Common myeloid progenitor, CD34-positive (primary cell): Measurements from ENCODE around the gene TMEM108.

ENCODE experiments used
- CTCF ChIA-PET: fragments of 350-600 bp; sonication (Branson Sonifier 250); formaldehyde crosslinking; loops from one replicate; lab custom pipeline; 2021; ENCODE audit warnings: antibody characterized with exemption; lab: Charles Lee
- POLR2A ChIA-PET: fragments of 350-600 bp; sonication (Branson Sonifier 250); formaldehyde crosslinking; loops from one replicate; lab custom pipeline; 2021; ENCODE audit warnings: antibody characterized with exemption; lab: Charles Lee
- DNase-seq, 3 donors: peaks; one replicate each; pipeline versions ENCODE4 v3.0.0 to v3.0.0-alpha.2; 2013
- H3K27ac ChIP-seq, 2 experiments: 1 replicate in 1 of 2; 2 replicates in 1 of 2; pipeline ENCODE4 v1.7.0; 2013; ENCODE audit warnings: inconsistent platforms in 2 of 2, low read length in 2 of 2, mild to moderate bottlenecking in 2 of 2, low read depth in 1 of 2, moderate library complexity in 1 of 2; ENCODE audit not compliant: severe bottlenecking in 2 of 2, insufficient read depth in 1 of 2, poor library complexity in 1 of 2
- H3K27me3 ChIP-seq, 5 experiments: replicated peaks in 2 of 5; 1 replicate in 3 of 5; 2 replicates in 2 of 5; pipeline versions ENCODE4 v1.6.1 to v1.7.0; 2013; ENCODE audit warnings: low read length in 4 of 5, mild to moderate bottlenecking in 2 of 5, moderate library complexity in 2 of 5, inconsistent platforms in 1 of 5; ENCODE audit not compliant: insufficient read depth in 5 of 5, control insufficient read depth in 4 of 5
- H3K36me3 ChIP-seq, 4 experiments: 1 replicate in 2 of 4; 2 replicates in 2 of 4; pipeline versions ENCODE4 v1.6.1 to v1.7.0; 2013; ENCODE audit warnings: low read length in 3 of 4, control low read depth in 1 of 4, mild to moderate bottlenecking in 1 of 4; ENCODE audit not compliant: control insufficient read depth in 4 of 4, insufficient read depth in 4 of 4
- H3K4me1 ChIP-seq, 4 experiments: 1 replicate in 3 of 4; 2 replicates in 1 of 4; pipeline versions ENCODE4 v1.6.1 to v1.7.1; 2013; ENCODE audit warnings: low read length in 3 of 4, mild to moderate bottlenecking in 3 of 4, control low read depth in 1 of 4, inconsistent platforms in 1 of 4, moderate library complexity in 1 of 4; ENCODE audit not compliant: control insufficient read depth in 4 of 4, insufficient read depth in 4 of 4; ENCODE audit errors: control extremely low read depth in 1 of 4
- H3K4me3 ChIP-seq, 7 experiments: 1 replicate in 4 of 7; 2 replicates in 3 of 7; pipeline versions ENCODE4 v1.5.1 to v1.7.0; 2013; ENCODE audit warnings: mild to moderate bottlenecking in 7 of 7, low read length in 6 of 7, moderate library complexity in 6 of 7, inconsistent platforms in 2 of 7, low read depth in 2 of 7, control low read depth in 1 of 7; ENCODE audit not compliant: insufficient read depth in 4 of 7, control insufficient read depth in 1 of 7; ENCODE audit errors: extremely low read depth in 1 of 7
- H3K9me3 ChIP-seq, 5 experiments: 1 replicate in 4 of 5; 2 replicates in 1 of 5; pipeline versions ENCODE4 v1.6.1 to v1.7.1; 2013; ENCODE audit warnings: low read length in 4 of 5, mild to moderate bottlenecking in 2 of 5, inconsistent platforms in 1 of 5, low read depth in 1 of 5, moderate library complexity in 1 of 5; ENCODE audit not compliant: control insufficient read depth in 4 of 5, insufficient read depth in 2 of 5; ENCODE audit errors: control extremely low read depth in 1 of 5
- WGBS: methylation state at CpG from one replicate; pipeline ENCODE4 v1.1.5; 2013; ENCODE audit not compliant: insufficient coverage; 5-methylcytosine and 5-hydroxymethylcytosine counted together

Gene TMEM108

DNA sequence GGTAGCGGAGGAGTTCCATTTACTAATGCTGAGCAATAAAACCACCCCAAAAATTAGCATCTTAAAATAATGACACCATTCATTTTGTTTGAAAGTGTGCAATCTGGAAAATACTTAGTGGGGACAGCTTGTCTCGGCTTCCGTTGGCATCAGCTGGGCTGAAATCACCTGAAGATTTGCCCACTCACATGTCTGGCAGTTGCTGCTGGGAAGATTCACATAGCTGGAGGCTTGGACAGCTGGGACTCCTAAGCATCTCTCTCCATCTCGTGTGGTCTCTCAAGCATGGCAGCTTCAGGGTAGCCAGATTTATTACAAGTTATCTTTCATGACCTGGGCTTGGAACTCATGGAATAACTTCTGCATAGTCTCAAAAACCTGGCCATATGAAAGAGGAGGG is 323.2 kb downstream of the TMEM108 start:
- no peak overlapping the region for H3K4me3 ChIP-seq
- peaks cover 0 to under 1% (median 0%) of the 10 kb centered on the region in 5 experiments for H3K27me3 ChIP-seq
- ChIA-PET CTCF (no interaction called here), POLR2A (no interaction called here)
- DNase-seq = no peak
- WGBS = 91% methylated on average over 3 of the region's 4 CpGs
- H3K4me1 ChIP-seq = peaks cover 0 to 5% (median 2%) of the 10 kb centered on the region in 4 experiments
- H3K36me3 ChIP-seq = no peaks in the 10 kb centered on the region
- H3K9me3 ChIP-seq = peaks cover 0 to under 1% (median 0%) of the 10 kb centered on the region in 5 experiments
- H3K27ac ChIP-seq = no peak overlapping the region

DNA sequence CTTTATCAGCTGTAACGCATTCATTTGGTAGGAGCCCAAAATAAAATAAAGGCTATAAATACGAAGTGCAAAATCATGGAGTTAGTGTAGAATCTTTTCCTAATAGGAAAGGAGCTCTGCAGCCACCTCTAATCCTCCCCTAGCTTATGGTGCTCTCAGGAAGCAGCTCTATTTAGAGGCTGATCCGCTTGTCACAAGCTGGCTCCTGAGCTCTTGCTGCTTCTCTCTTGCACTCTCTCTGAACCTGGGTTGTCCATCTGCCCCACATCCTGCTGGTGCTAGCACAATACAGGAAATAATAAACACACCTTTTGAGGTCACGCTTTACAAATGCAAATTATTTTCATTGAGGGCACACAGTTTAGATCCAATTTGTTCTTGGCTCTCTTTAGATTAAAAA is 324.3 kb downstream of the TMEM108 start:
- CTCF ChIA-PET = interaction anchor here (0.9 to 2.8 kb wide), 3 partner anchors 11 to 50 kb away, joined by 3 to 12 read pairs (median 3); no protein-coding TSS in a partner anchor

DNA sequence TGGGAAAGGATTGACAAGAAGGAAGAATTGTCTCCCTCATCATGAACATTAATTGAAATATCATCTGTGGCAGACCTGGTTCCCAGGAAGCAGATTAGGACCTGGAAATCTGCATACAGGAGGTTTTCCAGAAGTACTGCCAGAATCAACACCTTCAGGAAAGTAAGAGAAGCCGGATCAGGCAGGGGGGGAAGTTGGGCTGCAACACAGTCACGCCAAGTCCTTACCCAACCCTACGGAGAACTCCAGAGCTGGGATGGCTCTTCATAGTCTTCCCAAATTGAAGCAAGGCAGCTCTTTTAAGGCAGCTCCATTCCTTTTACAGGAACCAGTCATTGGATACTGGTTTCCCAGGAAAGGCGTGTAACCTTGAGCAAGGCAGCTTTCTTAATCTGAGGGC is 326.5 kb downstream of the TMEM108 start:
- peaks cover 0 to 5% (median 2%) of the 10 kb centered on the region in 4 experiments for H3K4me1 ChIP-seq
- ChIA-PET CTCF (interaction anchor here (1.3 to 2.8 kb wide), 6 partner anchors 10 to 323 kb away, joined by 3 to 12 read pairs (median 4); no protein-coding TSS in a partner anchor), POLR2A (interaction anchor here (0.6 kb wide), 1 partner anchor 1019 kb away, joined by 3 read pairs; no protein-coding TSS in a partner anchor)
- peaks cover 0 to 2% (median 0%) of the 10 kb centered on the region in 5 experiments for H3K27me3 ChIP-seq
- DNase-seq = no peak
- no peaks in the 10 kb centered on the region for H3K9me3 ChIP-seq
- WGBS = 95% methylated on average over 3 of the region's 4 CpGs
- no peak overlapping the region for H3K4me3 ChIP-seq
- H3K27ac ChIP-seq = no peak overlapping the region
- no peaks in the 10 kb centered on the region for H3K36me3 ChIP-seq

More for the DNA sequence above, 324.3 kb downstream of the TMEM108 start:
- H3K4me1 ChIP-seq = peaks cover 0 to 5% (median 2%) of the 10 kb centered on the region in 4 experiments
- DNase-seq = no peak
- H3K9me3 ChIP-seq = no peaks in the 10 kb centered on the region
- no peak overlapping the region for H3K4me3 ChIP-seq
- H3K27ac ChIP-seq = no peak overlapping the region
- WGBS = 97% methylated on average over 4 of the region's 4 CpGs
- H3K36me3 ChIP-seq = no peaks in the 10 kb centered on the region
- POLR2A ChIA-PET = no interaction called here
- H3K27me3 ChIP-seq = peaks cover 0 to 2% (median 0%) of the 10 kb centered on the region in 5 experiments

DNA sequence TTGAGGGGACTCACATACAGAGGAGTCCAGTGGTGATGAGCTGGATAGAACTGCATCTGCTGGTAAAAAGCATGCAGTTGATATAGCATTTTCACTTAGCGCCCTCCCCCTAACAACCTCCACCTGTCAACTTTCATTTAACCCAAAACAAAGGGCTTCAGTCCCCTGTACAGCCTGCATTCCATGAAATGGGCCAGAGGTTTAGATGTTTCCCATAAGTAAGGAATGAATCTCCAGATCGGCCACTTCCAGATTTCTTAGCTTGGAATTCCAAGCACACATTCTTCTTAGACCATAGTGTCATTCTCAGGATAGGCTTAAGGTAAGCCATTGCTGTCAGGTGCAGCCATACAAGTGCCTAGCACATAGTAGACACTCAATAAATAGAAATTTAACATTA is 328.7 kb downstream of the TMEM108 start:
- ChIA-PET CTCF (interaction anchor here (0.7 to 2.8 kb wide), 4 partner anchors 17 to 326 kb away, joined by 3 to 9 read pairs (median 4); no protein-coding TSS in a partner anchor), POLR2A (no interaction called here)
- DNase-seq = no peak
- Histone ChIP-seq H3K27ac (no peak overlapping the region), H3K36me3 (no peaks in the 10 kb centered on the region), H3K9me3 (no peaks in the 10 kb centered on the region), H3K27me3 (peaks cover 0 to 3% (median 0%) of the 10 kb centered on the region in 5 experiments), H3K4me1 (peaks cover 0 to 5% (median 2%) of the 10 kb centered on the region in 4 experiments), H3K4me3 (no peak overlapping the region)
- no CpG with 5 or more reads among the region's 2 CpGs for WGBS

DNA sequence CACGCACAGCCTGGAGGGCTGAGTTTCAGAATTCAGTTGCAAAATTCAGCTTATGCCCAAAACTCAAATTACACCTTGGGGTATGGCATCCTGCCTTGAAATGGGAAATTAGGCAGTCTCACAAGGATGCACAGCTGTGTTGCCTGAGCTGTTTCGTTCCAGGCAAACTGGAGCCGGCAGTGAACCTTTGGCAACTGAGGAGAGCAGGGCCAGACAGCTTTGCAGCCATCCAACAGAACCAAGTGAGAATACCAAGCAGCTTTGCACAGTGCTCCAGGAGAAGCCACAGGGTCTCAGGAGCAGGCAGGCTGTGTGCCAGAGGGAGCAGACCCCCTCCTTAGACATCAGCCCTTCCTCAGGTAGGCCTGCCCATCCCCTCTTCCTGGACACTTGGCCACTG is 329.2 kb downstream of the TMEM108 start:
- H3K4me3 ChIP-seq = no peak overlapping the region
- DNase-seq = no peak
- peaks cover 0 to 7% (median 0%) of the 10 kb centered on the region in 5 experiments for H3K27me3 ChIP-seq
- no peak overlapping the region for H3K27ac ChIP-seq
- no peaks in the 10 kb centered on the region for H3K9me3 ChIP-seq
- ChIA-PET CTCF (interaction anchor here (0.7 to 2.8 kb wide), 6 partner anchors 9 to 636 kb away, joined by 3 to 11 read pairs (median 6); no protein-coding TSS in a partner anchor), POLR2A (no interaction called here)
- H3K4me1 ChIP-seq = peaks cover 0 to 5% (median 2%) of the 10 kb centered on the region in 4 experiments
- 97% methylated on average over 3 of the region's 3 CpGs for WGBS
- H3K36me3 ChIP-seq = no peaks in the 10 kb centered on the region

DNA sequence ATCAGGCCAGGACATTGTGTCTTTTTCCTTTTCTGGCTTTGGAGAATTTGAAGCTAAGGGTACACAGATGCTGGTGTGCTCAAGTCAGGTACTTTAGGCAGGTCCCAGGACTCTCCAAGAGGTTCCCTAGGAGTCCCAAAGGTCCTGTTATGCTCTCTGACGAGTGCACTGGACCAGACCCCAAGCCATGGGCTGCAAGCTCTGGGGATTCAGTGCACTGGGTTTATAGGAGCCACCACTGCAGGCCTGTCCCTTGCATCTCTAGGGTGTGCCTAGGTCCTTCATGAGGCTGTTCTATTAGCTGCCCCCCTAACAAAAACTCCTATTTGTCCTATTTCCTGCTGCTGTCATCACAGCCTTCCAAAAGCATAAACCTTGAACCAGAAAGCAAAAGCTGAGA is 329.8 kb downstream of the TMEM108 start:
- Histone ChIP-seq H3K27ac (no peak overlapping the region), H3K9me3 (no peaks in the 10 kb centered on the region), H3K4me3 (no peak overlapping the region), H3K36me3 (no peaks in the 10 kb centered on the region), H3K27me3 (peaks cover 0 to 8% (median 0%) of the 10 kb centered on the region in 5 experiments), H3K4me1 (peaks cover 0 to 5% (median 2%) of the 10 kb centered on the region in 4 experiments)
- CTCF ChIA-PET = interaction anchor here (1.3 to 1.9 kb wide), 3 partner anchors 9 to 637 kb away, joined by 5 to 11 read pairs (median 6); no protein-coding TSS in a partner anchor
- no peak for DNase-seq
- WGBS = 100% methylated on average over 1 of the region's 1 CpG
- POLR2A ChIA-PET = no interaction called here

DNA sequence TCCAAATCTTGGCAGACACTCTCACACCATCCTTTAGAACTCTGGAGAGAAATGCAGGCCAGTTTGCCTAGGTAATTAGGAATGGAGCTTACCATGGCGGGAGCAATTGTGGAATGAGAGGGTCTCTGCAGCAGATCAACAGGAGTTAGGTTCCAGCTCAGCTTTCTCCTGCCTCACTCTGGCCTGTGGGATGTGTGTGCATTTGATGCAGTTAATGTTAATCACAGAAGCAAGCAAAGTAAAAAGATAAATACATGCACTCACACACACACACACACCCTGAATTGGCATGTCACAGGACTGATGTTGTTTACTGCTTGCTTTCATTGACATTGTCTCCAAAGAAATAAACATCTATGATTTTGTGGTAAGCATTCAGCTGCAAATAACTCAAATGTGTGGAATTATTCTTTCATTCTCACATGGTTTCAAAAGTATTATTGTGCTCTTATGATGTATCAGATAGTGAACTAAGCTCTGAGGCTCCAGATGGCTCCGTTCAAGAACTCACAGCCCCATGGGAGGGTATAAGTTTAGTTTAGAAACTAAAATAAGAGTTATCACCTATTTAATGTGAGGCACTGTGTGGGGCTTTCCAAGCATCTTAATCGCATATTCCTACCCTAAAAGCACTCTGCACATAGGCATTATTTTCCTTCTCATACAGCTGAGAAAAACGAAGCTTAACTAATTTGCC is 330.3 kb downstream of the TMEM108 start:
- Histone ChIP-seq H3K4me1 (peaks cover 0 to 5% (median 2%) of the 10 kb centered on the region in 4 experiments), H3K27me3 (peaks cover 0 to 8% (median 0%) of the 10 kb centered on the region in 5 experiments), H3K36me3 (no peaks in the 10 kb centered on the region), H3K27ac (no peak overlapping the region), H3K9me3 (no peaks in the 10 kb centered on the region), H3K4me3 (no peak overlapping the region)
- ChIA-PET CTCF (interaction anchor here (1.8 to 5.5 kb wide), 3 partner anchors 8 to 637 kb away, joined by 6 to 42 read pairs (median 11); no protein-coding TSS in a partner anchor), POLR2A (no interaction called here)
- 86% methylated on average over 2 of the region's 4 CpGs for WGBS
- DNase-seq = no peak
